GM18502 (cell line): ENCODE data around the gene ITGA3.

ENCODE experiments used
- ATAC-seq: cut with Tn5 transposase; IDR thresholded peaks from one replicate; pipeline ENCODE4 v1.9.1; 2021; ENCODE audit warnings: mild to moderate bottlenecking; ENCODE audit not compliant: unreplicated experiment, poor library complexity

The ITGA3 gene

DNA sequence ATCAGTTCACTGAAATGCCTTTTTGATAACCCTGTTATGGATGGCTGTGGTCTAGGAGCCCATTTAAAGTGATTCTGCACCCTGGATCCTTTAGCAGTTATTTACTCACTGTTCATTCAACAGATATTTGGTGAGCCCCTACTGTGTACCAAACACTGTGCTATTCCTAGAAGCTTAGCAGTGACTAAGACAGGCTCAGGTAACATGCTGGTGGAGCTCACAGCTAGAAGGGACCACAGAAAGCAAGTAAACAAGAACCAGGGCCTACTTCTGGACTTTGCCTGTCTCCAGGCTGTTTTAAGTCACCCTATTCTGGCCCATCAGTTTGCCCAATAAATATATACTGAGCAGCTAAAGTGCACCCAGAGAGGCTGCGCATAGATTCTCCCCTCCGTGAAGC, 11.1 kb downstream of the ITGA3 start:
- ATAC-seq: no peak

GRCh38 chr17:50067996-50068395, 12.1 kb downstream of the ITGA3 start:
- no peak for ATAC-seq

- ATAC-seq: no peak
Observed at GRCh38 chr17:50070908-50071680, 15.2 kb downstream of the ITGA3 start.

- ATAC-seq: no peak
Observed at GRCh38 chr17:50071692-50072091, 15.8 kb downstream of the ITGA3 start.

- ATAC-seq: no peak
Observed at GRCh38 chr17:50072130-50072529, 16.2 kb downstream of the ITGA3 start.

DNA sequence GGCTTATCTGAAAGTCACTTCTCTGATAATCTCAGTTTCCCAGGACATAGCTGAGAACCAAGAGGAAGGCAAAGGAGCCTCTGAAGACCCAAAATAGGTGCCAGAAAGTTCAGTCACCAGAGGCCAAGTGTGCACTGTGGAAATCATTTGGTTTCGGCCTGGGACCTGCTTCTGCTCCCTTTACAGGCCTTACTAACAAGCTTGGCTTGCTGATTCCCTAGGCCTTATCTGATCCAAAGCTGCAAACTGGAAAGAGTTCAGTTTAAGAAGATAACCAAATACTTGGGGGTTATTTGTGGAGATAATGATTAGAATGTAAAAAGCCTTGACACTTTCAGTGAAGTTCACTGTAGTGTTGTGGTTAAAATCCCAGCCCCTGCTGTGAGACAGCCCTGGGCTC, 17.0 kb downstream of the ITGA3 start:
- no peak for ATAC-seq

DNA sequence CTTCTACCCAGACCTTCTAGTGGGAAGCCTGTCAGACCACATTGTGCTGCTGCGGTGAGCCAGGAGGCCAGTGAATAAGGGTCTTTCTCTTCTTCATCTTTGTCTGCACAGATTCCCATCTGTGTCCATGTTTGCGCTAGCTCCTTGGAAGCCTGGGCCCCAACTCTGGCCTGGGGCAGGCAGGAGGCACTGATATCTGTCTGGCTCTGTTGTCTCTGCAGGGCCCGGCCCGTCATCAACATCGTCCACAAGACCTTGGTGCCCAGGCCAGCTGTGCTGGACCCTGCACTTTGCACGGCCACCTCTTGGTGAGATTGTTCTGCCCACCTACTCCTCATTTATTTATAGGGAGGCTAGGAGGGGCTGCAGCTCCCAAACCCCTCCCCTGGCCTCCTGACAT, 18.3 kb downstream of the ITGA3 start:
- ATAC-seq: no peak

GRCh38 chr17:50075446-50076032, 19.6 kb downstream of the ITGA3 start:
- ATAC-seq: no peak

DNA sequence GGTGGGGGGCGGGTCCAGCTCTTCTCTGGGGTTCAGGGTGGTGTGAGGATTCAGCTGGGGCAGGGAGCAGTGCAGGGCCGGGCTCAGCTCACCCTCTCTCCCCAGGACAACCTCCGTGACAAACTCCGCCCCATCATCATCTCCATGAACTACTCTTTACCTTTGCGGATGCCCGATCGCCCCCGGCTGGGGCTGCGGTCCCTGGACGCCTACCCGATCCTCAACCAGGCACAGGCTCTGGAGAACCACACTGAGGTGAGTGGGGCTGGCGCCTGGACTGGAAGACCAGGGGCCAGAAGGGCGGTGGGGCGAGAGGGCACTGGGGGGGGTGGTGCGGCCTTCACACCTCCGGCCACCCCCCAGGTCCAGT, 20.3 kb downstream of the ITGA3 start:
- ATAC-seq: no peak

DNA sequence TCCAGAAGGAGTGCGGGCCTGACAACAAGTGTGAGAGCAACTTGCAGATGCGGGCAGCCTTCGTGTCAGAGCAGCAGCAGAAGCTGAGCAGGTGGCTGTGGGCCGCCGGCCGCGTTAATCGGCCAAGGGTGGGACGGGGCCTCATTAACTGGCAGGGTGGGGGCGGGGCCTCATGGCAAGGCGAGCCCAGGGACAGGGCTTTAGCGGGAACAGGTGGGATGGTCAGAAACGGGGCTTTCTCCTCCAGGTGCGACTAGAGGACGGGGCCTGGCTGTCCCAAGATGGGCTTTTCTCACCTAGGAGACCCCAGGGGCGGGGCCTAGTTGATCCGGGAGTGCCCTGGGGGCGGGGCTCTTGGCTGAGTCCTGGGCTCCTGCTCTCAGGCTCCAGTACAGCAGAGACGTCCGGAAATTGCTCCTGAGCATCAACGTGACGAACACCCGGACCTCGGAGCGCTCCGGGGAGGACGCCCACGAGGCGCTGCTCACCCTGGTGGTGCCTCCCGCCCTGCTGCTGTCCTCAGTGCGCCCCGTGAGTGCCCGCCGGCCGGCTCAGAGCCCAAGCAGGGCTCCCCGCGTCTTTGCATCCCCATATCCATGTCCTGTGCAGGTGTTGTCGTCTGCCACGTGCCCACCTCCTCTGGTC, 20.8 kb downstream of the ITGA3 start:
- ATAC-seq: no peak

DNA sequence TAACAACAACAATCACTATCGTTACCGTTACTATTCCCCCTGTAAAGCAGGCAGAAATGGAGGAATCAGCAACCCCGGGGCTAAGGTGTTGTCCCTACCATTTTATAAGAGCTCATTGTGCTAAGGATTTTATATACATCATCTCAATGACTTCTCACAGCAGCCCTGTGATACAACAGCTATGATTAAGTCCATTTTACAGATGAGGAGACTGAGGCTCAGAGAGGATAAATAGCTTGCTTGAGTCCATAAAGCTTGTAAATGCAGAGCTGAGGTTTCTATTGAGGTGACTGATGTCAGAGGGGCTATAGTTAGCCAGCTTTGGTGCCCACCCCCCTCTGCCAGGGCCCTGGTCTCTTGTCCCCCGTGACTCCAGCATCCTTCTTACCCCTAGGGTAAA, 22.5 kb downstream of the ITGA3 start:
- no peak for ATAC-seq

DNA sequence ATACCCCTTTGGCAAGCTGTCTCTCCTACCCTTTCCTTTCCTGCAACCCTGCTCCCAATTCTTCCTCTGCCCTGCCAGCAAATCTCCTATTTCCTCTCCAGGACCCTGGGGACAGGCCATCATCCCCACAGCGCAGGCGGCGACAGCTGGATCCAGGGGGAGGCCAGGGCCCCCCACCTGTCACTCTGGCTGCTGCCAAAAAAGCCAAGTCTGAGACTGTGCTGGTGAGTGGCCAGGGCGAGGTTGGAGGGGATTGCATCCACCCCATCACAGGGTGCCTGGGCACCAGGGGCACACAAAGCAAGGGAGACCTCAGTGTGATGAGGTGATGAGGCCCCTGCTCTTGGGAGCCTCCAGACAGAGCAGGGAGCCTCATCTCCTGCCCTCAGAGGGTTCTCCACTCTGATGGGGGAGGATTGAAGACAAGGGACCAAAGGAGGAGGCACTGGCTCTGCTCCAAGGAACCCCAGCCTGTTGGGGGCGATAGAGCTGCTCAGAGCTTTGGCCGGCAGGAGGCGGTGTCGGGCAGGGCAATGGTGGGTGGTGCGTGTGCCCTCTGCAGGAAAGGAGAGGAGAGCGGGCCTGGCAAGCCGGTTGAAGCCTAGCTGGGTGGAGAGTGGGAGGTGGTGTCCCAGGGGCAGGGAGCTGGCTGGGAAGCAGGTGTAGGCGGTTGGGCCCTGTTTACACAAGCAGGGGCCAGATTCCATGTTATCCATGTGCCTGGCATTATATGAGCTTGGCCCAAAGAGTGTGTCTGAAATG, 23.6 kb downstream of the ITGA3 start:
- no peak for ATAC-seq

DNA sequence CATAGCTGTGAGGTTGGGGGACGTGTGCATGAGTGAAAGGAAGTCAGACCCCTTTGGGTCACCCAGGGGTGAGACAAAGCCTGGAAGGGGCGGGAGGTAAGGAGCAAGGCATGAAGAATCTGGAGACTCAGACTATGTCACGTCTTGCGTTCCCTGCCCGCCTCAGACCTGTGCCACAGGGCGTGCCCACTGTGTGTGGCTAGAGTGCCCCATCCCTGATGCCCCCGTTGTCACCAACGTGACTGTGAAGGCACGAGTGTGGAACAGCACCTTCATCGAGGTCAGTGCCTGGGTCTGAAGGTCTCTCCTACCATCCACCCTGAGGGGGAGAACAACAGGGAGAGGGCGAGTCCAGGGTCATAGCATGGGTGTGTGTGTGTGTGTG, 24.2 kb downstream of the ITGA3 start:
- no peak for ATAC-seq

DNA sequence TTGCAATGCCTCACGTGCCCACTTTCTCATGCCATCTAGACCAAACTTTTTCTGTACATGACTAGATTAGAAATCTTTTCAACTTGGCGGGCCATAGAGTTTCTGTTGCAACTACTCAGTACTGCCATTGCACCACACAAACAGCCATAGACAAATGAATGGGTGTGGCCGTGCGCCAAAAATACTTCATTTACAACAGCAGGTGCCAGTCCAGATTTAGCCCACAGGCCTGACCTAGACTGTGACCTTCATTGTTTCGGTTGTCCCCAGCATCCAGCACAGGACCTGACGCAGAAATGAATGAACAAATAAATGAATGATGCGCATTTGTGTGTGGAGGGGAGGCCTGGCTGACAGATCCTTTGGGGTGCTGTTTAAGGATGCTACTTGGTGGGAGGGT, 24.9 kb downstream of the ITGA3 start:
- ATAC-seq: no peak

- ATAC-seq: no peak
Observed at GRCh38 chr17:50081757-50082156, 25.8 kb downstream of the ITGA3 start.

DNA sequence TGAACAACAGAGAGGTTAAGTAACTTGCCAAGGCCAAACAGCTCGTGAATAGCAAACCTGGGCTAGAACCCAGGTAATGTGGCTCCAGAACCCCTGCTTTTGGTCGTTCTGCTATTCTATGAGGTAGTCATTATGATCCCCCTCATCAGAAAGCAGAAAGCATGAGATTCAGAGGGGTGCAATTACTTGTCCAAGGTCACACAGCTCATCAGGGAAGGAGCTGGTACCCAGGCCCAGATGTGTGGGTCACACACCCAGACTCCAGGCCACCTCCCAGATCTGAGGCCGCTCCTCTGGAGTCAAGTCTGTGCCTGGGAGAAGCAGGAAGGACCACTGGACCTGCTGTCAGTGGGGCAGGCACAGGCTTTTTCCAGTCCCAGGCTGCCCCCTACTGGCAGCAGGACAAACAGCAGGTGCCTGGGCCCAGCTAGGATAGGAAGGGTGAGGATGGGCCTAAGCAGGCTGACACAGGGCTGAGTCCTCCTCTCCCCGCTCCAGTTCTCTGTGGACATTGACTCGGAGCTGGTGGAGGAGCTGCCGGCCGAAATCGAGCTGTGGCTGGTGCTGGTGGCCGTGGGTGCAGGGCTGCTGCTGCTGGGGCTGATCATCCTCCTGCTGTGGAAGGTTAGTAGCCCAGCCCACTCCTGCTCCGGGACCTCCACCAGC, 31.5 kb downstream of the ITGA3 start:
- ATAC-seq: no peak

DNA sequence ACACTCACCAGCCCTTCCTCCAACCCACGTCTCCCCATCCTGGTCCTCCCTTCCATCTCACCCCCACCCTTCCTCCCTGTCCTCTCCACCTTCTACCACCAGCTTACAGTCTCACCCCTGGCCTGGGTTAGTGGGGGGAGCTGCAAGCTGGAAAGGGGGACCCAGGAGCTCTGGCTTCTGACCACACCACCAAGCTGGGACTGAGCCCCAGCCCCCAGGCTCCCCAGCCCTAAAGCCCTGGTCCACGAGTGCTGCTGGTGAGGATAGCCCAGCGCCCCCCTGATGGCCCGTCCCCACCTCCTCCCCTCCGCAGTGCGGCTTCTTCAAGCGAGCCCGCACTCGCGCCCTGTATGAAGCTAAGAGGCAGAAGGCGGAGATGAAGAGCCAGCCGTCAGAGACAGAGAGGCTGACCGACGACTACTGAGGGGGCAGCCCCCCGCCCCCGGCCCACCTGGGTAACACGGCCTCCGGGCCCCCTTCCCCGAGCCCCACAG, 32.0 kb downstream of the ITGA3 start:
- no peak for ATAC-seq

GRCh38 chr17:50088952-50089825, 33.3 kb downstream of the ITGA3 start:
- ATAC-seq: no peak

DNA sequence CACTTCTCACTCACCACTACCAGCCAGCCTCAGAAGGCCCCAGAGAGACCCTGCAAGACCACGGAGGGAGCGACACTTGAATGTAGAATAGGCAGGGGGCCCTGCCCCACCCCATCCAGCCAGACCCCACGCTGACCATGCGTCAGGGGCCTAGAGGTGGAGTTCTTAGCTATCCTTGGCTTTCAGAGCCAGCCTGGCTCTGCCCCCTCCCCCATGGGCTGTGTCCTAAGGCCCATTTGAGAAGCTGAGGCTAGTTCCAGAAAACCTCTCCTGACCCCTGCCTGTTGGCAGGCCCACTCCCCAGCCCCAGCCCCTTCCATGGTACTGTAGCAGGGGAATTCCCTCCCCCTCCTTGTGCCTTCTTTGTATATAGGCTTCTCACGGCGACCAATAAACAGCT, 34.2 kb downstream of the ITGA3 start:
- ATAC-seq: no peak
